Ishikawa (cell line): ENCODE results near the gene MT1F.
A peak's percentile ranks its signal among the peaks of the same experiment; 100 is the strongest.

Source experiments
- CEBPB ChIP-seq: IDR thresholded peaks from 2 replicates; pipeline ENCODE4 v1.6.1; 2012
- CREB1 ChIP-seq: IDR thresholded peaks from 2 replicates; pipeline ENCODE4 v1.6.1; 2012; ENCODE audit warnings: low read depth
- EGR1 ChIP-seq: IDR thresholded peaks from 2 replicates; pipeline ENCODE4 v1.6.1; 2012
- EP300 ChIP-seq: IDR thresholded peaks from 2 replicates; pipeline ENCODE4 v1.6.1; 2012; ENCODE audit warnings: borderline replicate concordance
- FOXM1 ChIP-seq: IDR thresholded peaks from 2 replicates; pipeline ENCODE4 v1.6.1; 2012; ENCODE audit warnings: low read depth, borderline replicate concordance
- MAX ChIP-seq: IDR thresholded peaks from 2 replicates; pipeline ENCODE4 v1.6.1; 2012
- NFIC ChIP-seq: IDR thresholded peaks from 2 replicates; pipeline ENCODE4 v1.6.1; 2012
- RAD21 ChIP-seq: IDR thresholded peaks from 2 replicates; pipeline ENCODE4 v1.6.1; 2012; ENCODE audit warnings: low read depth
- REST ChIP-seq: IDR thresholded peaks from 2 replicates; pipeline ENCODE4 v1.6.1; 2012; ENCODE audit warnings: low read depth, mild to moderate bottlenecking
- TAF1 ChIP-seq: IDR thresholded peaks from 2 replicates; pipeline ENCODE4 v1.6.1; 2012; ENCODE audit warnings: low read depth, mild to moderate bottlenecking
- TCF12 ChIP-seq: IDR thresholded peaks from 2 replicates; pipeline ENCODE4 v1.6.1; 2012; ENCODE audit warnings: low read depth
- TEAD4 ChIP-seq: IDR thresholded peaks from 2 replicates; pipeline ENCODE4 v1.6.1; 2012
- USF1 ChIP-seq: IDR thresholded peaks from 2 replicates; pipeline ENCODE4 v1.6.1; 2012
- YY1 ChIP-seq: IDR thresholded peaks from 2 replicates; pipeline ENCODE4 v1.6.1; 2012; ENCODE audit warnings: low read depth
- ZBTB7A ChIP-seq: IDR thresholded peaks from 2 replicates; pipeline ENCODE4 v1.6.1; 2012; ENCODE audit warnings: low read depth

The MT1F gene

GRCh38 chr16:56695246-56695645, 37.5 kb downstream of the MT1F start:
- TF ChIP-seq TCF12 (no peak), RAD21 (no peak), YY1 (no peak), EGR1 (no peak), REST (no peak), TEAD4 (no peak), CEBPB (no peak), NFIC (no peak), MAX (no peak), TAF1 (no peak), USF1 (no peak), CREB1 (no peak), ZBTB7A (no peak), FOXM1 (no peak), EP300 (no peak)

- no peak for TF ChIP-seq ZBTB7A
- TF ChIP-seq FOXM1: no peak
- no peak for TF ChIP-seq USF1
- TF ChIP-seq CEBPB: no peak
- no peak for TF ChIP-seq NFIC
- TF ChIP-seq TEAD4: no peak
- no peak for TF ChIP-seq MAX
- TF ChIP-seq EP300: no peak
- TF ChIP-seq REST: no peak
- no peak for TF ChIP-seq CREB1
- TF ChIP-seq TAF1: no peak
- TF ChIP-seq EGR1: no peak
- TF ChIP-seq TCF12: no peak
- TF ChIP-seq YY1: no peak
- TF ChIP-seq RAD21: no peak
These were observed 39.8 kb downstream of the MT1F start for GRCh38 chr16:56697456-56698155.

- TF ChIP-seq YY1 (no peak), CEBPB (peak; percentile 65), TAF1 (no peak), EGR1 (no peak), MAX (no peak), NFIC (no peak), REST (no peak), USF1 (no peak)
These were observed 42.4 kb downstream of the MT1F start for GRCh38 chr16:56700195-56700594.

- TF ChIP-seq TEAD4: no peak
- no peak for TF ChIP-seq FOXM1
- TF ChIP-seq TCF12: no peak
- no peak for TF ChIP-seq NFIC
- TF ChIP-seq EGR1: no peak
- no peak for TF ChIP-seq CEBPB
- TF ChIP-seq TAF1: no peak
- no peak for TF ChIP-seq MAX
- TF ChIP-seq ZBTB7A: no peak
- TF ChIP-seq USF1: no peak
- TF ChIP-seq RAD21: no peak
- TF ChIP-seq EP300: no peak
- TF ChIP-seq CREB1: no peak
These were observed 42.9 kb downstream of the MT1F start for GRCh38 chr16:56700631-56701030.
